ENCODE measurements around the gene MAP4K4. TPM values are rescaled to one million over a fixed set of nuclear protein-coding genes. Genes with fewer than 3 reads are reported as not detected.

The MAP4K4 gene
- total RNA-seq (2014; rRNA removed; shearing (Covaris generic)) = 20.6 and 25.0 TPM in 2 replicates
- polyA plus RNA-seq (2015; cell fraction: cytosol; rRNA removed) = 26.9 and 39.6 TPM in 2 replicates
- 93.3 and 98.6 TPM in 2 replicates for polyA plus RNA-seq (2015; cell fraction: nucleus; rRNA removed)

DNA sequence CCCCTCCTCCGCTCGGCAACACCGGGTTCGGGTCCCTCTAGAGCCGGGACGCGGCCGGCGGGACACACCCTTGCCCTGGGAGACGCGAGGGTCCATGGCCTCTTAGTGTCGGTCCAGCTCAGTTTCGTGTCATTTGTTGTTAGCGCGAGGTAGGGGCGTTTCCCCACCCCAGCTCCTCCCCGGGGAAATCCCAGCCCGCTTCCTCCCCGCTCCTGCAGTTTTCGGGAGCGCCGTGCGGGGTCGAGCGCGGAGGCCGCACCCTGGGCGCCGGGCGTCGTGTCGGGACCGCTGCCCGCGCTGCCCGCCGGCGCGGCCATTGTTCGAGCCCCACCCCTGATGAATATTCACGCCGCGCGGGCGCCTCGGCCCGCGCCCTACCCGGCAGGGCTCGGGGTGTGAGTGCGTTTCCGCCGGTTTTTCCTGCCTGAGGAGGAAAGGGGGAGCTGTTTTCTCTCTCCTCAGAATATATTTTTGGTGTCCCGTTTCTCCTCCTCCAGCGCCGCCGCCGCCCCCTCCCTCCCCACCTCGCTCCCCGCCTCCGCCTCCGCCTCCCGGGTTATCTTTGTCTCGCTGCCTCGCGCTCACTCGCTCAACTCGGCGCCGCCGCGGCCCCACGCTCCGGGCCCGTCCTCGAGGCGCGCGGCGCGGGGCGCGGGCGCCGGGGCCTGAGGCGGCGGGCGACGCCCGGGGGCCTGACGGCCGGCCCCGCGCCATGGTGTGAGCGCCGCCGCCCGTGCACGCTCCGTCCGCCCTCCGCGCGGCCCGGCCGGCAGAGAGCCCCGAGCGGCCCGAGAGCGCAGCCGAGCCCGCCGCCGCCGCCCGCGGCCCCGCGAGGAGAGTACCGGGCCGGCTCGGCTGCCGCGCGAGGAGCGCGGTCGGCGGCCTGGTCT, at the start of gene MAP4K4:
MAP4K4 (plus strand) TSS at position 584 of the 890 bp plus-strand sequence. CDS start 374 bp downstream, outside the sequence.
- in situ Hi-C loops (cut with HindIII; ENCODE audit: low pct_unique_long_range_greater_than_20kb, low sequenced_read_pairs) = no loop called here
- peak; percentile 71 for DNase-seq (ENCODE audit: low read depth, low spot score)

DNA sequence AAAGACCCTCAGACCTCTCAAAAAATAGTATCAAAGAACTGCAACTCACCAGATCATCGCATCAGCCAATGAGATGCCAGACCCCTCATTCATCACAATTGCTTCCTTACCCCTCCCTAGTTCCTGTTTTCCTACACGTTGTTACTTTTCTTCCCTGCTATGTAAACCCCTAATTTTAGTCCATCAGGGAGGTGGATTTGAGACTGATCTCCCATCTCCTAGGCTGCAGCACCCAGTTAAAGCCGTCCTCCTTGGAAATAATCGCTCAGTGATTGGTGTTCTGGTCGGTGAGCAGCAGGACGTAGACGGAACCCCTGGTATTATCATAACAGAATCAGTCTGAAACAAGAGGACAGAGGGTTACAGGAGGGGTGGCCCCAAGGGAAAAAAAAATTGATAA, 44.0 kb upstream of the MAP4K4 start:
- DNase-seq (ENCODE audit: low read depth, low spot score) = no peak
- in situ Hi-C loops (cut with HindIII; ENCODE audit: low pct_unique_long_range_greater_than_20kb, low sequenced_read_pairs) = no loop called here

DNA sequence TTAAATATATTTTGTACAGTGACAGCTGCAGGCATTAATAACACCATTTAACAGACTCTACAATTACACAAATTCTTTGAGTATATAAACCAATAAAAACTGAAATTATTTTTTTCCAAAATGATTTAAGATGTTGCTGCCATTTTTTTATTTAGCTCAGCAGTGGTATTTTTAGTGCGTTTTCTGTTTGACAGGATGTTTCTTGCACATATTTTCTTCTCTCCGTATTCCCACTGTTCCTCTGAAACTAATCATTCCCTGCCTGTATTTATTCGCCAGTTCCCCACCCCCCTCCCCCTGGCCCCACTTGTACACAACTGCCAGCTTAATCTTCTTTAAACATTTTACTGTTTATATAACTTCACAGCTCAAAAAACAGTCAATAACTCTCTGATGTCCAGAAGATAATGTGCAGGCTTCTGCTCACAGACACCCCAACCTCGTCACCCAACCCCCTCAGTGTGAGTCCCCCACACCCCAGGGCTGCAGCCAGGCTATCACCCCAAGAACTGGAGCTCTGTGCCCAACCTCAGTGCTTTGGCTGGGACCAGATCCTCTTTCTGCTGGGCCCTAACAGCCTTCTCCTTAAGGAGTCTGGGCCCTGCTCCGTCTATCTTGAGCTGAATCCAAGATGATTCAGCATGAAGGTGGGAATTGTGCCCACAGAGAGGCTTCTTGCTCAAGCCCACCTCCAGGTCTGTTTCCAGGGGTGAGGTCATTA, 41.6 kb upstream of the MAP4K4 start:
- DNase-seq (ENCODE audit: low read depth, low spot score) = no peak
- in situ Hi-C loops (cut with HindIII; ENCODE audit: low pct_unique_long_range_greater_than_20kb, low sequenced_read_pairs) = no loop called here

DNA sequence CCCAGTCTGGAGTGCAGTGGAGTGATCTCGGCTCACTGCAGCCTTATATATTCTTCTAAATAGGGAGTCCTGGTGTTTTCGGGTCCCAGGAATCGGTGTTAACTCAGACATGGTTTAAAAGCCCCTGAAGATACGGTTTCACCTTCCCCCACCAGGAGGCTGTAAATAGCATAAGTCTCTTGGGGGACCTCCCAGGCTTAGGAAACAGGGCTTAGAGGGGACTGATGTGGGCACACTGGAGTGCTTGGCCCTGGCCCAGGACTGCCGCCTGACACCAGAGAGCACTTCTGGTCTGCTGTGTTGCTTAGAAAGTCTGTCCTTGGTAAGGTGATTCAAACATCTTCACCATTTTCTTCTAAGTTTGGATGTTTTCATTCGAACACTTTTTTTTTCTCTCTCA, 39.7 kb upstream of the MAP4K4 start:
- in situ Hi-C loops (cut with HindIII; ENCODE audit: low pct_unique_long_range_greater_than_20kb, low sequenced_read_pairs) = no loop called here
- DNase-seq (ENCODE audit: low read depth, low spot score) = no peak

DNA sequence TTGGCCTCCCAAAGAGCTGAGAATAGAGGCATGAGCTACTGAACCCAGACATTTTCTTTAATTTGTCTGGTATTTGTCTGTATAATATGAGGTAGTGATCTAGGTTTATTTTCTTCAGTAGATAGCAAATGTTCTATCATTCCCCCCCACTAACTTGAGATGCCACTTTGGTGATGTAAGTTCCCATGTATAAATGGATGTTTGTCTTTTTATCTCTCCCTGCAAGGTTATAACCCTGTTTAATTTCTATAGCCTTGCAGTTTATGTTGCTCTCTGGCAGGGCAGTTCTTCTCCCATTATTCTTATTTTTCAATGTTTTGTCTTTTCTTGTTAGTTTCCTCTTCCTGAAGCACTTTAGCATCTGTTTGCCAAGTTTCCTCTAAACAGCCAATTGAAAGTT, 39.1 kb upstream of the MAP4K4 start:
- in situ Hi-C loops (cut with HindIII; ENCODE audit: low pct_unique_long_range_greater_than_20kb, low sequenced_read_pairs) = no loop called here
- no peak for DNase-seq (ENCODE audit: low read depth, low spot score)

DNA sequence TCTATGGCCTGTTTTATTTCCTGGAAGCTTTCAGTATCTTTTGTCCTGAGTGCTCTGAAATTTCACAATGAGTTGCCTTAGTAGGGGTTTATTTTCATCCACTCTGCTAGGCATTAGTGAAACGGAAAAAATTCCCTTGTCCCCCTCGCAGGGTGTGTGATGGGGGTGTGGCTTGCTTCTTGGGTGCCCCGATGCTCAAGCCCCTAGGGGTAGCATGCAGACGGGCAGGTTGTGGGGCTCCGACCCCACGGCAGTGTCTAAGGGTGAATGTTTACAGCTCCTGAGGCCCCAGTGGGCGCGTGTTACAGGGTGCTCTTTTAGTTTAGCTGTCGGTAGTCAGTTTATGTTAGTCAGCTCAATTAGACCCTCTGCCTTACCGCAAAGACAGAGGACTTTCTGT, 32.2 kb upstream of the MAP4K4 start:
- in situ Hi-C loops (cut with HindIII; ENCODE audit: low pct_unique_long_range_greater_than_20kb, low sequenced_read_pairs) = no loop called here
- DNase-seq (ENCODE audit: low read depth, low spot score) = no peak

DNA sequence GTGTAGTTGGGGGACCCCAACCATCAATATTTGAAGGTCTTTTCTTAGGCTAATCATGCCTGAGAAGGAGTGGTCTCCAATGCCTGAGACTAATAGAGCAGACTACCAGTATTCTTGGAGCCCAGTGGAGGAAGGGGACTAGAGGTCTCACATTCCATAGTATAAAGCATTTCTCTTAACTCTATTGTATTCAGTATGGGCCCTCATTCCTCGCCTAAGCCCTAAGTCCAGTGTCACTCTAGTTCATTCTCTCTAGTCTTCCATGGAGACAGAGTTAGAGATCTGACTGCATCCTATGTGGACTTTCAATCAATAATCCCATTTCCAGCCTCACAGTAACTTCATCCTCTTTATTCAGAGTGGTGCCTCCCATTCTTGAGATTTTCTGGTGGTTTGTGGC, 29.7 kb upstream of the MAP4K4 start:
- in situ Hi-C loops (cut with HindIII; ENCODE audit: low pct_unique_long_range_greater_than_20kb, low sequenced_read_pairs) = no loop called here

DNA sequence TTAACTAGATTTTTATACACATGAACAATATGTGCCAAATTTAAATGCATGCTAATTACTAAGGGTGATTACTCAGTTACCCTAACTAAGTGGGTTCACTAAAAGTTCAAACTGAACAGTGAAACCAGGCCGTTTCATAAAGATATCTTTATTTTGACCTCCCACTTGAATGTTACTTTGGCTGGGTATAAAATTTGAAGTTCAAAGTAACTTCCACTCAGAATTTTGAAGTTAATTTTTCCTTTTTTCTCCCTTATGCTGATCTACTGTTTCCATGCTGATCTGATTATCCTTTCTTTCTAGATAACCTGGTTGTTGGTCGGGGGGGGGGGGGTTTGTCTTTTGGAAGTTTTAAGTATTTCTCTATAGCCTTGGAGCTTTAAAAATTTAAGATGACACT, 25.5 kb upstream of the MAP4K4 start:
- no peak for DNase-seq (ENCODE audit: low read depth, low spot score)
- in situ Hi-C loops (cut with HindIII; ENCODE audit: low pct_unique_long_range_greater_than_20kb, low sequenced_read_pairs) = no loop called here

More for the DNA sequence above, 29.7 kb upstream of the MAP4K4 start:
- no peak for DNase-seq (ENCODE audit: low read depth, low spot score)

DNA sequence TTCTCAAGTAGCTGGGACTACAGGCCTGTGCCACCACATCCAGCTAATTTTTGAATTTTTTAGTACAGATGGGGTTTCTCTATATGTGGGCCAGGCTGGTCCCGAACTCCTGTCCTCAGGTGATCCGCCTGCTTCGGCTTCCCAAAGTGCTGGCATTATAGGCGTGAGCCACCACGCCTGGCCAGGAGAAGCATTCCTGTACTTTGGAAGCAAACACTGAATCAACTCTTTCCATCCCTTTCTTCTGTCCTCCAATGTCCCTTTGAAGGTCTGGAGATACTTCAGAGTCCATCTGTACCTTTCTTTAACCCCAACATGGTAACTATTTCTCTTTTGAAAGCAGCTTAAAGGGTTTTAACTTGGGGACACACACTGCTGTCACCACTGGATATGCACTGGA, 23.6 kb upstream of the MAP4K4 start:
- no peak for DNase-seq (ENCODE audit: low read depth, low spot score)
- in situ Hi-C loops (cut with HindIII; ENCODE audit: low pct_unique_long_range_greater_than_20kb, low sequenced_read_pairs) = no loop called here

DNA sequence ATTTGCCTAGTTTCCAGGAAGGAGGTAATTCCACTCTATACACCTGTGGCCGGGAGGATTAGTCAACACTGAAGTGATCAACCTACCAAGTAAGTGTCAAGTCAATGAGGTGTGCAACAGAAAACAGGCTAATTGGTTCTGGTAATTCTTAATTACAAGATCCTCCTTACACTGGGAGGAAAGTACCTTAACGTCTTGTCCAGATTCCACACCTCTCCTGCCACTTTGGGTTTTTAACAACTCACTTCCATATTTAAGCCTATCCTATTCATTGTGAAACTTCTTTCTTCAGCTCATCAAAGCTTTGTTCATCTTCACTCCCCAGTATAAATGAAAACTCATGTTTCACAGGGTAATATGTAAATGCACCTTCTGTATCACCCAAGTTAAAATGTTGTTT, 22.0 kb upstream of the MAP4K4 start:
- in situ Hi-C loops (cut with HindIII; ENCODE audit: low pct_unique_long_range_greater_than_20kb, low sequenced_read_pairs) = no loop called here
- no peak for DNase-seq (ENCODE audit: low read depth, low spot score)

DNA sequence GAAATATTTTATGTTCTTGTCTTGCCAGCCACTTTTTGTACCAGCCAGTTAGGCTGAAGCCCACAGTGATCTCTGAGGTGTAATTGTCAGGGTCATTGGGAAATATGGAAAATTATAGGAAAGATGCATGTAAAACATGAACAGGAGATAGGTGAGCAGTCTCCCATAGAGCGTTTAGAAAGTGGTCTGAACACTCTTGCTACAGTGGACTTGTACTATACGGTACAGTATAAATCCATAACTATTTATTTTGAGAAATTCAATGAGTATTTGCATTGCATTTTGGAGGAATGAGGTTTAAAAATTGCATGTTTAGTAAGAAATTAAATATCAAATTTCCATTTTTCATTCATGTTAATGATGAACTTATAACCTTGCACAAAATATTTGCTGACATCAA, 20.8 kb upstream of the MAP4K4 start:
- no peak for DNase-seq (ENCODE audit: low read depth, low spot score)
- in situ Hi-C loops (cut with HindIII; ENCODE audit: low pct_unique_long_range_greater_than_20kb, low sequenced_read_pairs) = no loop called here

DNA sequence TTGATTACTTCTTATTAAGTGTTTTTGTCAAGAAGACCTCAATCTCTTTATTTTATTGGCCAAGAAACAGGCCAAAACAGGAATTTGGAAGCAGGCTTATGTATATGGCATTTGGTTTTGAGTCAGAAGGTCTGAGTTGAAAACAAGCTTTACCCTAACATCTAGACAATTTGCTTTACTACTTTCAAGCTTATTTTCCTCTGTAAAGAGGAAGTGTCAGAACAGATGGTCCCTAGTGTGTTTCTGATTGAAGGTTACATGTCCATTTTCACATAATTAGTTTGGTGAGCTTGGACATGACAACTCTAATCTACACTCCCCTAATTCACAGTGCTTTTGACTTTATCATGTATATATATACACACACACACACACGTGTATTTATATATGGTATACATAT, 19.8 kb upstream of the MAP4K4 start:
- no peak for DNase-seq (ENCODE audit: low read depth, low spot score)
- in situ Hi-C loops (cut with HindIII; ENCODE audit: low pct_unique_long_range_greater_than_20kb, low sequenced_read_pairs) = no loop called here

DNA sequence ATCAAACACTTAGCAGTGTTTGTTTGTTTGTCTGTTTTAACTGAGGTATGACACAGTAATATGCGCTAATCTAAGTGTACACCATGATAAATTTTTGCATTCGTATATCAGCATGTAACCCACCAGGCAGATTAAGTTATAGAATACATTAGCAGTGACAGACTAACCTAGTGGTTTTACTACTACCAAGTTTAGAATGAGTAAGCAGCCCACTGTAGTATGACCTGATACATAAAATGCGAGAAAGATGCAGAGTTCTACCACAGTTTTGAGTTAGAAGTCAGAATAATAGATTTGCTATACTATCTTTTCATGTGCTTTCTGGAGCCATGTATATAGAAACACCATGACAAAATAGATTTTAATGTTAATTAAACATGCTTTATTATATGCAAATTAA, 19.1 kb upstream of the MAP4K4 start:
- no peak for DNase-seq (ENCODE audit: low read depth, low spot score)
- in situ Hi-C loops (cut with HindIII; ENCODE audit: low pct_unique_long_range_greater_than_20kb, low sequenced_read_pairs) = no loop called here

DNA sequence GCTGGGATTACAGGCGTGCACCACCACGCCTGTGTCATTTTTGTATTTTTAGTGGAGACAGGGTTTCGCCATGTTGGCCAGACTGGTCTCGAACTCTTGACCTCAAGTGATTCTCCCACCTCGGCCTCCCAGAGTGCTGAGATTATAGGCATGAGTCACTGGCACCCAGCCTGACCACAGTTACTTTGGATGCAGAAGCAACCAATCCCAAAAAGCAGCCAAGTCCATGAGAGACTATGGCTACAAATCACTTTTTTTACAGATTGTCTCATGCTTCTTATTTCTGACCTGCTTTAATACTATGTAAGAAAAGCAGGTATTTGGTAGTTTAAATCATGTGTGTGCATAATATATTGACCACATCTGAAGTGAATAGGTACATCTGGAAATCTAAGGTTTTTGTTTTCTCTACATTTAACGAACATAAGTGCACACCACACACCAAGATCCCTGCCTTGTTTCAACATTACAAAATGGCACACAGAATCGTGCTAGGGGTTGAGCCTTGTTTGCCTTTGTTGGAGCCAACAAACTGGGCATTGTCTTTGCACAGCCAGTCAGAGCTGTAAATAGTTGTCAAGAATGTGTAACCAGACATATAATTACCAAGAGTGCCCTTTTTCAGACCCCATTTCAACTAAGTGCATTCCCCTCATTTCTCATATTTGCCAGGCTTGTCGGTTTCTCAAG, 18.3 kb upstream of the MAP4K4 start:
- in situ Hi-C loops (cut with HindIII; ENCODE audit: low pct_unique_long_range_greater_than_20kb, low sequenced_read_pairs) = no loop called here
- DNase-seq (ENCODE audit: low read depth, low spot score) = peak; percentile 24

DNA sequence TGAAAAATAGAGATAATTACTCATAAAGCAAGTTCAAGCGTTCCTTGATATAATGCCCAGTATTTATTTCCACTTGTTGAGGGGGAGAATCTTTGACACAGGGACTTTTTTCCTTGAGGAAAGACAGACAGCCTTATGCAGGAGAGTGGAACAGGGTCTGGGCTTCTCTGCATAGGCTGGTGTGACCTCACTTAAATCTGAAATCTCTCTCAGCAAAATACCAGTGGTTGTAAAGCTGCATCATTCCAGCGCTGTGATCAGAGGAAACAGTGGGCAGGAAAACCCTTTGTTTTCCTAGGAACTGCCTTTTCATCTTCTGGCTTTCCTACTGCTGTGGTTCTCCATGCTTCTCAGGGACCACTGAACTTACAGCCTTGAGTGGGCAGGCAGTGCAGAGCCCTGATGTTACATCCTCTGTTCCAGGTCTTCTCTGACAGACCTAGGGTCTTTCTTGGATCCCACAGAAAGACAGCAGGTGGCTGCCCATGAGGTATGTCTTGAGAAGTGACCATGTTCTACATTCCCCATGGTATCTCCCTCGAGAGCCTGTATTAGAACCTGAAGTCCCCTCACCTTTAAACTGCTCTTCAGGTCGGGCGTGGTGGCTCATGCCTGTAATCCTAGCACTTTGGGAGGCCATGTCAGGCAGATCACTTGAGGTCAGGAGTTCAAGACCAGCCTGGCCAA, 17.6 kb upstream of the MAP4K4 start:
- DNase-seq (ENCODE audit: low read depth, low spot score) = no peak
- in situ Hi-C loops (cut with HindIII; ENCODE audit: low pct_unique_long_range_greater_than_20kb, low sequenced_read_pairs) = no loop called here

DNA sequence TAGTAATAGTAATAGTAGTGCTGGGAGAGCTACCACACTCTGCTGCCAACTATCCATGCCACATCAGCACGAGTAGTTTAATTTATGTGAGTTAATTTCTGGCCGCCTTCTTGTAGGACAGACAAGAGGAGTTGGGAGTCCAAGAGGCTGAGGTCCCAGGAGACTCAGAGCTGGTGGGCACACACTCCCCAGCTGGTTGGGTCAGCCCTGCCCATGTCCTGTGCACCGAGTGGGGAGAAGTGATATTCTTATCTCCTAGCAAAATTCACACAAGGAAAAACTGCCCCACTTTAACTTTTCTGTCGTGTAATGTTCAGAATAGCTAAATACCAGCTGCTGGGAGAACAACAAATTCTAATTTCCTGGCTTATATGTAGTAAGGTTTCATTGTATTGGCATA, 15.2 kb upstream of the MAP4K4 start:
- in situ Hi-C loops (cut with HindIII; ENCODE audit: low pct_unique_long_range_greater_than_20kb, low sequenced_read_pairs) = no loop called here
- no peak for DNase-seq (ENCODE audit: low read depth, low spot score)

DNA sequence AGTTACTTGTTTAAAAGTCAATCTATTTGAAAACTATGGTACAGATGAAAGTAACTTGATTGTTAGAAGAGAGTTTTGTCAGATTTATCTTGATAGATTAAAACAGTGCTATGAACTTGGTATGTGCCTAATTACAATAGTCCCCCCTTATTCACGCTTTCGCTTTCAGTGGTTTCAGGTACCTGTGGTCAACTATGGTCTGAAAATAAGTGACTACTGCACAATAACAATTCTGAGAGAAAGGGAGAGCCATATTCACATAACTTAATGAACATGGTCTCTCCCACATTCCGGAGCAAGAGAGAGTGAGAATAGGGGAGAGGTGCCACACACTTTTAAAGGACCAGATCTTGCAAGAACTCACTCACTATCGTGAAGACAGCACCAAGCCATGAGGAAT, 13.2 kb upstream of the MAP4K4 start:
- DNase-seq (ENCODE audit: low read depth, low spot score) = no peak
- in situ Hi-C loops (cut with HindIII; ENCODE audit: low pct_unique_long_range_greater_than_20kb, low sequenced_read_pairs) = no loop called here

DNA sequence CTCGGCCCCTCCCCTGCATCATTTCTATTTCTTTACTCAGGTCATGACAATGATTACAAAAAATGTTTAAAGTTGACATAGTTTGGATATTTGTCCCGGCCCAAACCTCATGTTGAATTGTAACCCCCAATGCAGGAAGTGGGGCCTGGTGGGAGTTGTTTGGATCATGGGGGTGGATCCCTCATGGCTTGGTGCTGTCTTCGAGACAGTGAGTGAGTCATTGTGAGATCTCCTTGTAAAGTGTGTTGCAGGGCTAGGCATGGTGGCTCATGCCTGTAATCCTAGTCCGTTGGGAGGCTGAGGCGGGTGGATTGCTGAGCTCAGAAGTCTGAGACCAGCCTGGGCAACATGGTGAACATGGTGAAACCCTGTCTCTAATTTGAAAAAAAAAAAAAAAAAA, 9.2 kb upstream of the MAP4K4 start:
- no peak for DNase-seq (ENCODE audit: low read depth, low spot score)
- in situ Hi-C loops (cut with HindIII; ENCODE audit: low pct_unique_long_range_greater_than_20kb, low sequenced_read_pairs) = no loop called here

Data from SK-MEL-5 (cell line).